HepG2 (cell line): Measurements from ENCODE around the gene KLK14. TPM values are rescaled to one million over a fixed set of nuclear protein-coding genes. Genes with fewer than 3 reads are reported as not detected.
A peak's percentile ranks its signal among the peaks of the same experiment; 100 is the strongest.

Experiments
- ATAC-seq: fragments of 200-7000 bp; cut with Tn5 transposase; 3 replicates; pipeline ENCODE4 v1.9.1; 2020; ENCODE audit warnings: mild to moderate bottlenecking, moderate library complexity
- BruUV-seq: library from RNA; stranded (reverse); fragments of 400-500 nt; replicated peaks from 2 replicates; lab custom pipeline; 2021; lab: Mats Ljungman, UMichigan
- CTCF ChIA-PET: fragments of 300-600 bp; formaldehyde crosslinking; extraction: SDS; loops from one replicate; lab custom pipeline; 2021; ENCODE audit warnings: low total read pairs, inconsistent platforms, low intra/inter-chr PET ratio; lab: Yijun Ruan, JAX
- POLR2A ChIA-PET: fragments of 350-600 bp; sonication (Branson Sonifier 250); formaldehyde crosslinking; loops from one replicate; lab custom pipeline; 2020; ENCODE audit warnings: antibody characterized with exemption, inconsistent platforms; lab: Yijun Ruan, JAX
- DNase-seq: peaks from one replicate; pipeline ENCODE4 v3.0.0-alpha.2; 2015; ENCODE audit warnings: low spot score
- FAIRE-seq: peaks from 3 replicates; lab custom pipeline; 2011; peaks lifted over from hg19 to GRCh38; lab: Jason Lieb, UNC
- H2AFZ ChIP-seq: one replicate; pipeline ENCODE4 v1.6.1; 2011; ENCODE audit warnings: low read length, inconsistent platforms
- H3K27ac ChIP-seq: fragments of 300-600 bp; 3 replicates; pipeline ENCODE4 v1.8.0; 2011; ENCODE audit warnings: mixed run types, mild to moderate bottlenecking, mixed read lengths, low read length, inconsistent platforms; ENCODE audit not compliant: insufficient read depth; ENCODE audit errors: extremely low read length
- H3K27me3 ChIP-seq, 2 experiments: fragments of 200-600 bp in 1 of 2; 2 replicates in 1 of 2; 3 replicates in 1 of 2; pipeline versions ENCODE4 v1.6.0 to v1.8.0; 2011; ENCODE audit warnings: low read length in 2 of 2, mild to moderate bottlenecking in 2 of 2, moderate library complexity in 2 of 2, inconsistent platforms in 1 of 2; ENCODE audit not compliant: insufficient read depth in 2 of 2, control insufficient read depth in 1 of 2
- H3K36me3 ChIP-seq, 2 experiments: fragments of 200-600 bp in 1 of 2; replicated peaks in 1 of 2; 2 replicates in 1 of 2; 3 replicates in 1 of 2; pipeline versions ENCODE4 v1.5.1 to v1.8.0; 2011; ENCODE audit warnings: low read length in 2 of 2, inconsistent platforms in 1 of 2; ENCODE audit not compliant: insufficient read depth in 2 of 2, control insufficient read depth in 1 of 2
- H3K4me1 ChIP-seq: 2 replicates; pipeline ENCODE4 v1.5.1; 2012; ENCODE audit warnings: low read length, inconsistent platforms; ENCODE audit not compliant: insufficient read depth
- H3K4me2 ChIP-seq: 2 replicates; pipeline ENCODE4 v1.6.0; 2011; ENCODE audit warnings: low read depth, low read length, inconsistent platforms
- H3K4me3 ChIP-seq, 3 experiments: fragments of 200-600 bp in 1 of 3; sonication (generic), shearing (Covaris generic) in 1 of 3; replicated peaks in 1 of 3; 2 replicates each; pipeline ENCODE4 v1.5.1; 2011 to 2016; ENCODE audit warnings: low read length in 3 of 3, inconsistent platforms in 2 of 3, low read depth in 2 of 3, mild to moderate bottlenecking in 2 of 3, control low read depth in 1 of 3, mixed read lengths in 1 of 3; ENCODE audit not compliant: insufficient read depth in 1 of 3
- H3K79me2 ChIP-seq: one replicate; pipeline ENCODE4 v1.6.1; 2011; ENCODE audit warnings: low read length, inconsistent platforms; ENCODE audit not compliant: insufficient read depth
- H3K9ac ChIP-seq: 2 replicates; pipeline ENCODE4 v1.6.0; 2011; ENCODE audit warnings: mild to moderate bottlenecking, low read depth, low read length, inconsistent platforms; ENCODE audit not compliant: insufficient read depth
- H3K9me3 ChIP-seq: 2 replicates; pipeline ENCODE4 v1.5.1; 2012; ENCODE audit warnings: mild to moderate bottlenecking, low read length
- H4K20me1 ChIP-seq: 2 replicates; pipeline ENCODE4 v1.6.0; 2011; ENCODE audit warnings: inconsistent platforms, mild to moderate bottlenecking, low read length, moderate library complexity; ENCODE audit not compliant: insufficient read depth
- MAFF ChIP-seq: IDR thresholded peaks from 2 replicates; pipeline ENCODE4 v1.6.1; 2011; ENCODE audit warnings: low read depth, low read length, improper control_type of control experiment
- MAFG ChIP-seq: sonication (generic); formaldehyde crosslinking; IDR thresholded peaks from 2 replicates; pipeline ENCODE4 v1.5.1; 2020; ENCODE audit warnings: mild to moderate bottlenecking, missing genetic modification reagents
- MAFK ChIP-seq, 2 experiments: IDR thresholded peaks in 1 of 2; conservative IDR thresholded peaks in 1 of 2; 2 replicates each; pipeline ENCODE4 v1.6.1; 2011; ENCODE audit warnings: improper control_type of control experiment in 2 of 2, low read length in 2 of 2
- THAP11 ChIP-seq: IDR thresholded peaks from 2 replicates; pipeline ENCODE4 v1.6.1; 2016; ENCODE audit warnings: missing biosample characterization, missing genetic modification reagents
- ZNF251 ChIP-seq: sonication (generic); formaldehyde crosslinking; IDR thresholded peaks from 2 replicates; pipeline ENCODE4 v1.9.0; 2021; ENCODE audit warnings: mild to moderate bottlenecking, missing genetic modification reagents
- ZNF563 ChIP-seq: sonication (generic); formaldehyde crosslinking; IDR thresholded peaks from 2 replicates; pipeline ENCODE4 v1.8.0; 2022; ENCODE audit warnings: mild to moderate bottlenecking, moderate library complexity, missing genetic modification reagents
- ZNF7 ChIP-seq: IDR thresholded peaks from 2 replicates; pipeline ENCODE4 v1.6.1; 2016; ENCODE audit warnings: missing biosample characterization, missing genetic modification reagents
- WGBS: methylation state at CpG from one replicate; pipeline ENCODE4 v1.1.6; 2017; ENCODE audit warnings: low lambda C conversion rate; 5-methylcytosine and 5-hydroxymethylcytosine counted together
- in situ Hi-C: cut with HindIII; loops from 2 replicates; pipeline ENCODE4 v1.10.0; 2017; ENCODE audit warnings: low pct_unique_long_range_greater_than_20kb; ENCODE audit not compliant: extremely low pct_ligation_motif_present
- intact Hi-C: fragments of 100-400 bp; cut with micrococcal nuclease; formaldehyde crosslinking; loops from one replicate; pipeline ENCODE4 v1.10.0; 2022; ENCODE audit not compliant: unreplicated experiment
- polyA plus RNA-seq, 8 experiments: library from polyadenylated mRNA; depleted of rRNA in 3 of 8; stranded (reverse) in 7 of 8; unstranded in 1 of 8; fragments of >200 nt; fragmentation: Illumina TruSeq in 4 of 8; extraction: Trizol in 4 of 8; gene quantifications; 2 replicates each; pipeline versions ENCODE4 v1.2.1 to v1.2.3, GENCODE V29; 2011 to 2016; ENCODE audit warnings: low read depth in 4 of 8, missing spikeins in 1 of 8, mixed read lengths in 1 of 8; ENCODE audit not compliant: insufficient read depth in 1 of 8
- total RNA-seq, 5 experiments: library from RNA; depleted of rRNA; stranded (reverse); fragments of >200 nt; fragmentation: Illumina TruSeq; extraction: Trizol; gene quantifications; 2 replicates each; pipeline ENCODE4 v1.2.3, GENCODE V29; 2016; ENCODE audit warnings: low read depth in 1 of 5
- TF ChIP-seq, protein P1 (sequence below): sonication (generic); formaldehyde crosslinking; conservative IDR thresholded peaks from 2 replicates; pipeline ENCODE4 v1.8.0; 2022; ENCODE audit warnings: missing genetic modification reagents

KLK14 gene
- total and polyA plus RNA-seq, 2 of the 13 experiments (the other 11 are each of a cell fraction or from before 2014, with no cell fraction given): not detected

DNA sequence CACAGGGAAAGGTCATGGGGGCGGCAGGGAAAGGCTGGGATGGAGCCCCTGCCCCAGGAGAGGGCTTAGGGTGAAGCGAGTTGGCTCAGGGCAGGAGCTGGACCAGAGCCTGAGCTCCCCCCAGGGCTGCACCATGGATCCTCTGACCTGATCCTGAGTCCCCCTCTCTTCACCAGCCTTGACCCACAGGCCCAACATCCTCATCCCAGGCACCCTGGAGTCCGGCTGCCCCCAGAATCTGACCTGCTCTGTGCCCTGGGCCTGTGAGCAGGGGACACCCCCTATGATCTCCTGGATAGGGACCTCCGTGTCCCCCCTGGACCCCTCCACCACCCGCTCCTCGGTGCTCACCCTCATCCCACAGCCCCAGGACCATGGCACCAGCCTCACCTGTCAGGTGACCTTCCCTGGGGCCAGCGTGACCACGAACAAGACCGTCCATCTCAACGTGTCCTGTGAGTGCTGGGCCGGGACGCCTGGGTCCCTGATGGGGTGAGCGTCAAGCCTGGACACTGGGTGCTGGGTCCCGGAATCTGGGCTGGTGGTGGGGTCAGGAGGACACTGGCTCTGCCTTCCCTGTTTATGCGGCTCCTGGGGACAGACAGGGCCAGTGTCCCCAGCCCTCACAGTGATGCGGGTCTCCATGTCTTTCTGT is 42.9 kb upstream of the KLK14 start (continued):
- TF ChIP-seq, protein P1, sequence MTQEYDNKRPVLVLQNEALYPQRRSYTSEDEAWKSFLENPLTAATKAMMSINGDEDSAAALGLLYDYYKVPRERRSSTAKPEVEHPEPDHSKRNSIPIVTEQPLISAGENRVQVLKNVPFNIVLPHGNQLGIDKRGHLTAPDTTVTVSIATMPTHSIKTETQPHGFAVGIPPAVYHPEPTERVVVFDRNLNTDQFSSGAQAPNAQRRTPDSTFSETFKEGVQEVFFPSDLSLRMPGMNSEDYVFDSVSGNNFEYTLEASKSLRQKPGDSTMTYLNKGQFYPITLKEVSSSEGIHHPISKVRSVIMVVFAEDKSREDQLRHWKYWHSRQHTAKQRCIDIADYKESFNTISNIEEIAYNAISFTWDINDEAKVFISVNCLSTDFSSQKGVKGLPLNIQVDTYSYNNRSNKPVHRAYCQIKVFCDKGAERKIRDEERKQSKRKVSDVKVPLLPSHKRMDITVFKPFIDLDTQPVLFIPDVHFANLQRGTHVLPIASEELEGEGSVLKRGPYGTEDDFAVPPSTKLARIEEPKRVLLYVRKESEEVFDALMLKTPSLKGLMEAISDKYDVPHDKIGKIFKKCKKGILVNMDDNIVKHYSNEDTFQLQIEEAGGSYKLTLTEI (CRISPR knock-in tag): no peak
- TF ChIP-seq MAFG (no peak), ZNF251 (CRISPR knock-in tag) (no peak), ZNF563 (no peak), THAP11 (CRISPR knock-in tag) (no peak)

DNA sequence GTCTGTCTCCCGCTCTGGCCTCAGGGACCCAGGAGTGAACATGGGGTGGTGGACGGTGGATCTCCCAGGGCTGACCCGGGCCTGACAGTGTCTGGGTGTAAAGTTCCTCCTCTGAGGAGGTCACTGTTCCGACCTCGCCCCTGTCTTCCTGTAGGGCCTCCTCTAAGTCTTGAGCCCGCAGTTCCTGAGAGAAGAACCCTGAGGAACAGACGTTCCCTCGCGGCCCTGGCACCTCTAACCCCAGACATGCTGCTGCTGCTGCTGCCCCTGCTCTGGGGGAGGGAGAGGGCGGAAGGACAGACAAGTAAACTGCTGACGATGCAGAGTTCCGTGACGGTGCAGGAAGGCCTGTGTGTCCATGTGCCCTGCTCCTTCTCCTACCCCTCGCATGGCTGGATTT is 42.0 kb upstream of the KLK14 start, which contains the start of gene SIGLEC9:
TSS of gene SIGLEC9 (plus strand) at position 178 of the 400 bp plus-strand sequence. CDS start at position 247, 69 bp downstream.
- H3K27ac ChIP-seq: no peak within 1 kb of the TSS
- ATAC-seq: no peak
- H3K4me1 ChIP-seq: no peaks in the 10 kb centered on the region
- no peak within 1 kb of the TSS for H3K9ac ChIP-seq
- peaks cover 4 to 44% of the 10 kb centered on the region in 2 experiments; a peak in 4 of 5 replicates for H3K27me3 ChIP-seq
- no peaks in the 10 kb centered on the region for H3K9me3 ChIP-seq
- H3K4me2 ChIP-seq: no peak within 1 kb of the TSS
- no peaks in the 10 kb centered on the region for H3K36me3 ChIP-seq
- H4K20me1 ChIP-seq: no peaks in the 10 kb centered on the region
- DNase-seq: no peak
- no peak within 1 kb of the TSS for H2AFZ ChIP-seq
- TF ChIP-seq MAFF: peak; percentile 70
- TF ChIP-seq ZNF7 (CRISPR knock-in tag): no peak
- TF ChIP-seq MAFK (conservative IDR thresholded peaks at IDR 0.05 in 1 of 2, IDR thresholded peaks at IDR 0.05 in 1 of 2; ENCODE audit: low read length in 2 of 2): peak; percentile 80 to 84
- no peak for FAIRE-seq
- no TSS peak for BruUV-seq
- intact Hi-C loops (no loop called here), in situ Hi-C loops (no loop called here)
- ChIA-PET CTCF (no interaction called here), POLR2A (no interaction called here)
- WGBS: 0% methylated on average over 1 of the region's 14 CpGs
- H3K4me3 ChIP-seq: no peak within 1 kb of the TSS
- no peaks in the 10 kb centered on the region for H3K79me2 ChIP-seq
